Lower leg skin (tissue), 4 donors: ENCODE data around the gene MAD2L1. TPM values are rescaled to one million over a fixed set of nuclear protein-coding genes. Genes with fewer than 3 reads are reported as not detected.
"Not testable (repeated sequence)": the region's sequence is repeated elsewhere in the genome, so short reads cannot be mapped to it uniquely, and the experiment has no call there.

ENCODE experiments used
- DNase-seq, 2 donors: peaks; one replicate each; pipeline ENCODE4 v3.0.0-alpha.2; 2019; ENCODE audit warnings: low spot score in 2 of 2
- H3K4me3 ChIP-seq: fragments of 200-600 bp; sonication (generic); 2 replicates; pipeline ENCODE4 v1.5.1; 2017; ENCODE audit warnings: mild to moderate bottlenecking, low read depth; ENCODE audit not compliant: poor library complexity, severe bottlenecking
- POLR2A ChIP-seq, 2 donors: fragments of 450-650 bp; IDR thresholded peaks; one replicate each; pipeline ENCODE4 v1.6.1; 2016 to 2017; ENCODE audit warnings: antibody characterized with exemption in 2 of 2, mild to moderate bottlenecking in 1 of 2, moderate library complexity in 1 of 2
- WGBS, 2 donors: methylation state at CpG; one replicate each; pipeline ENCODE4 v1.1.5; 2018; 5-methylcytosine and 5-hydroxymethylcytosine counted together
- intact Hi-C: fragments of 100-400 bp; cut with DNase I; formaldehyde crosslinking; loops from one replicate; pipeline ENCODE4 v1.15.0; 2023; ENCODE audit warnings: low total_unique reads
- total RNA-seq, 4 donors: library from RNA; depleted of rRNA; stranded (reverse); fragments of >200 nt; gene quantifications; one replicate each; pipeline ENCODE4 v1.1.0, GENCODE V29; 2016
- TF ChIP-seq, protein P1 (sequence below), 3 donors: fragments of 450-650 bp; IDR thresholded peaks; one replicate each; pipeline ENCODE4 v1.5.1; 2016; ENCODE audit warnings: antibody characterized with exemption in 3 of 3, mild to moderate bottlenecking in 3 of 3, moderate library complexity in 2 of 3

The MAD2L1 gene
- total RNA-seq, 4 donors from 2014 or later = 1.6 to 10.1 (median 1.8) TPM

DNA sequence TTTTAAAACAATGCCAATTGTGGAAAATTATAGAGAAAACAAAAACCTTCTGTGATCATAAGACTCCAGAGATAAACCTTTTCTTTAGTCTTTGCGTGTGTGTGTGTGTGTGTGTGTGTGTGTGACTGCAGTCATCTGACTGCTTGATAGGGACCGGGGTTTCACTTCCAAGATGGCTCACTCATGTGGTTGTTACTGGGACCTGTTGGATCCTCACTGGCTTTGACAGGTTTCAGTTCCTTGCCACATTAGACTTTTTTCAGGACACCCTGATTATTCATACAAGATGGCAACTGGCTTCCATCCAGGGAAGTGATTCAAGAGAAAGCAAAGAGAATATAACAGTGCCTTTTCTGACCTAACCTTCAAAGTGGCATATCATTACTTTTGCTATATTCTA, 21.9 kb upstream of the MAD2L1 start:
- WGBS, 2 donors = 83 to 92% methylated on average over 2 of the region's 2 CpGs
- TF ChIP-seq POLR2A (IDR thresholded peaks at IDR 0.05) = no peak
- TF ChIP-seq, protein P1, sequence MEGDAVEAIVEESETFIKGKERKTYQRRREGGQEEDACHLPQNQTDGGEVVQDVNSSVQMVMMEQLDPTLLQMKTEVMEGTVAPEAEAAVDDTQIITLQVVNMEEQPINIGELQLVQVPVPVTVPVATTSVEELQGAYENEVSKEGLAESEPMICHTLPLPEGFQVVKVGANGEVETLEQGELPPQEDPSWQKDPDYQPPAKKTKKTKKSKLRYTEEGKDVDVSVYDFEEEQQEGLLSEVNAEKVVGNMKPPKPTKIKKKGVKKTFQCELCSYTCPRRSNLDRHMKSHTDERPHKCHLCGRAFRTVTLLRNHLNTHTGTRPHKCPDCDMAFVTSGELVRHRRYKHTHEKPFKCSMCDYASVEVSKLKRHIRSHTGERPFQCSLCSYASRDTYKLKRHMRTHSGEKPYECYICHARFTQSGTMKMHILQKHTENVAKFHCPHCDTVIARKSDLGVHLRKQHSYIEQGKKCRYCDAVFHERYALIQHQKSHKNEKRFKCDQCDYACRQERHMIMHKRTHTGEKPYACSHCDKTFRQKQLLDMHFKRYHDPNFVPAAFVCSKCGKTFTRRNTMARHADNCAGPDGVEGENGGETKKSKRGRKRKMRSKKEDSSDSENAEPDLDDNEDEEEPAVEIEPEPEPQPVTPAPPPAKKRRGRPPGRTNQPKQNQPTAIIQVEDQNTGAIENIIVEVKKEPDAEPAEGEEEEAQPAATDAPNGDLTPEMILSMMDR (IDR thresholded peaks at IDR 0.05) = no peak
- H3K4me3 ChIP-seq = no peak overlapping the region
- intact Hi-C loops = no loop called here
- DNase-seq = no peak

DNA sequence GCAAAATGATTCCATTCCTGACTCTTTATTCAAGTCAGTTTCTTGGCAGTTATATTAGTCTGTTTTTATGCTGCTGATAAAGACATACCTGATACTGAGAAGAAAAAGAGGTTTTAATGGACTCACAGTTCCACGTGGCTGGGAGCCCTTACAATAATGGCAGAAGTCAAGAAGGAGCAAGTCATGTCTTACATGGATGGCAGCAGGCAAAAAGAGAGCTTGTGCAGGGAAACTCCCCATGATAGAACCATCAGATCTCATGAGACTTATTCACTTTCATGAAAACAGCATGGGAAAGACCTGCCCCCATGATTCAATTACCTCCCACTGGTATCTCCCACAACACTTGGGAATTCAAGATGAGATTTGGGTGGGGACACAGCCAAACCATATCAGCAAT, 21.4 kb upstream of the MAD2L1 start:
- DNase-seq, intact Hi-C loops, H3K4me3 ChIP-seq: not testable (repeated sequence)
- WGBS, 2 donors = 58 to 60% methylated on average over 1 of the region's 1 CpG

DNA sequence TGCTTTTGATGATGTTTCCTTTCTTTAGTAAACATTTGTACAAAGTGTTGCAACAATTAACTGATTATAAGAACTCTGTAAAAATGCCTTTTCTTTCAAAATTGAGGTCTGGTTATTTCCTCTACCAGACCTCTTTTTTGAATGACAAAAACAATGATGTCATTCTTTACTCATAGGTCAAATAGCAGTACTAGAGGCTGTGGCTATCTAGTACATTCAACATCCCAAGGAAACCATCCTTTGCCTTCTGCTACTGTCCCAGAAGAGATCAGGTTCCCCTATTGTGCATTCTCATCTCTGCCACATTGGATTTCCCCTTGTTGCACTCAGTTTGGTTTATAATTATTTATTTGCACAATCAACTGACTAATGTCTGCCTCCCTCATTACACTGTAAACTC, 19.1 kb upstream of the MAD2L1 start:
- TF ChIP-seq, protein P1 (IDR thresholded peaks at IDR 0.05) = no peak
- no peak for TF ChIP-seq POLR2A (IDR thresholded peaks at IDR 0.05)
- DNase-seq = no peak
- intact Hi-C loops = no loop called here
- no peak overlapping the region for H3K4me3 ChIP-seq

DNA sequence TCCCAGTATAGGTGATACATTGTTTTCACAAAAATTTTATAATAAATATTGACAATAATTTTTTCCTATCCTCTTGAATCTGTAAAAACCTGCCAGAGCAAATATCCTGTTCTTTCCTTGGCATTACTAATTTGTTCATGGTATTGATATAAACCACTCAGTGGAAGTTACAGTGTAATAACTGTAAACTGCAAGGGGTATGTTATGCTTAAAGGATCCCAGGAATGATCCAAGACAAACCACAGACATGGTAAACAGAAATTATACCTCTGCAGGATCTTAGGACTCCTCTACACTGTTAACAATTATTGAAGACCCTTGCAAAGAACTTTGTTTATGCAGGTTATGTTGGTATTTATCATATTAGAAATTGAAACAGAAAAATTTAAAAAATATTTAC, 17.7 kb upstream of the MAD2L1 start:
- DNase-seq = no peak
- intact Hi-C loops = no loop called here
- TF ChIP-seq POLR2A (IDR thresholded peaks at IDR 0.05) = no peak
- TF ChIP-seq, protein P1 (IDR thresholded peaks at IDR 0.05) = no peak
- no peak overlapping the region for H3K4me3 ChIP-seq

DNA sequence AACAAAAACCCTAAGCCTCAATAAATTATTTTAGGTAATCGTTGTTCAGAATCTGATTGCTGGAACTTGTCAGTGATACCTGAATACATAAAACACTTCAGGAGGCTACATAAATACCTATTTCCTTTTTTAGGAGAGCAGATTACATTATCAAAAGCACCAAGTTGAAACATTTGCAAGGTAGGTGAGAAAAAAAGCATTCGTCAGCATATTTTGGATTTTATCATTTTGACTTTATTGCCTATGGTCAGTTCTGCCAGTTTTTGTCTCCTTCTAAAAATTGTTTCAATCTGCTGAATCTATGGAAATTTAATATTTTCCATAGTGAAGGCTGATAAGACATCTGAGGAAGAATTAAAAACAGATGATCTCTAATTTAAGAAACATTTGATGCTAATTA, 16.5 kb upstream of the MAD2L1 start:
- no peak overlapping the region for H3K4me3 ChIP-seq
- TF ChIP-seq, protein P1 (IDR thresholded peaks at IDR 0.05) = no peak
- no peak for TF ChIP-seq POLR2A (IDR thresholded peaks at IDR 0.05)
- intact Hi-C loops = no loop called here
- no peak for DNase-seq
- WGBS, 2 donors = 71% methylated on average over 2 of the region's 2 CpGs

DNA sequence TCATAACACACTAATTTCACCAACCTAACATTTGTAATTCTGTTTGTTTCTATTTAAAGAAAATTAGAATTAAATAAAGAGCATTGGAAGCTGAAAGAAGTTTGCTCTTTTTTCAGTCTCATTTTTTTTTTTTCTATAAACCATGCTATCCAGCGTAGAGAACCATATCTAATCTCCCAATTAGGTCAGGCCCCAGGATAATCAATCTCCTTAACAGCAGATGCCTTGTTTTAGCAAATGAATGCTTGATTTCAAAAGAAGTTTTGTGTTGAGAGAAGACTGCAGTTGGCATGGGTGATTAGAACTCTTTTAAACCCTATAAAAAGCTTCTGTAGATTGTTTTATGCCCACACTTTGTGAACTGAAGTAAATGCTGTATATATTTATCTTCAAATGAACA, 15.6 kb upstream of the MAD2L1 start:
- 78 to 82% methylated on average over 1 of the region's 1 CpG for WGBS, 2 donors
- DNase-seq = no peak
- H3K4me3 ChIP-seq = no peak overlapping the region
- intact Hi-C loops = no loop called here
- TF ChIP-seq, protein P1 (IDR thresholded peaks at IDR 0.05) = no peak
- no peak for TF ChIP-seq POLR2A (IDR thresholded peaks at IDR 0.05)
